HEK293 (cell line): ENCODE measurements around the gene ROM1.

Source experiments
- BCL11B ChIP-seq: fragments of 450-650 bp; formaldehyde crosslinking; IDR thresholded peaks from 2 replicates; pipeline ENCODE4 v1.5.1; 2016; ENCODE audit warnings: low read depth, missing biosample characterization, missing genetic modification characterization
- BCL6B ChIP-seq: fragments of 450-650 bp; formaldehyde crosslinking; IDR thresholded peaks from 2 replicates; pipeline ENCODE4 v1.5.1; 2017; ENCODE audit warnings: missing biosample characterization, missing genetic modification characterization
- GLI2 ChIP-seq: fragments of 450-650 bp; formaldehyde crosslinking; IDR thresholded peaks from 2 replicates; pipeline ENCODE4; 2017; ENCODE audit warnings: missing biosample characterization, missing genetic modification characterization, low read depth, borderline replicate concordance
- HOXA7 ChIP-seq: sonication (generic); formaldehyde crosslinking; IDR thresholded peaks from 2 replicates; pipeline ENCODE4 v1.8.1; 2022; ENCODE audit warnings: missing genetic modification reagents, borderline replicate concordance
- KLF10 ChIP-seq: fragments of 450-650 bp; IDR thresholded peaks from 2 replicates; pipeline ENCODE4 v1.5.1; 2018; ENCODE audit warnings: missing biosample characterization, mild to moderate bottlenecking, missing genetic modification characterization
- KLF16 ChIP-seq: fragments of 450-650 bp; formaldehyde crosslinking; IDR thresholded peaks from 2 replicates; pipeline ENCODE4 v1.5.1; 2017; ENCODE audit warnings: missing biosample characterization, missing genetic modification characterization
- KLF9 ChIP-seq: fragments of 450-650 bp; formaldehyde crosslinking; IDR thresholded peaks from 2 replicates; pipeline ENCODE4 v1.5.1; 2016; ENCODE audit warnings: missing biosample characterization, missing genetic modification characterization, low read depth
- OSR2 ChIP-seq: fragments of 450-650 bp; formaldehyde crosslinking; IDR thresholded peaks from 2 replicates; pipeline ENCODE4 v1.5.1; 2016; ENCODE audit warnings: missing biosample characterization, missing genetic modification characterization
- SP3 ChIP-seq: fragments of 450-650 bp; formaldehyde crosslinking; IDR thresholded peaks from 2 replicates; pipeline ENCODE4 v1.5.1; 2016; ENCODE audit warnings: missing biosample characterization, missing genetic modification characterization
- ZBTB11 ChIP-seq: fragments of 450-650 bp; formaldehyde crosslinking; conservative IDR thresholded peaks from 2 replicates; pipeline ENCODE4 v1.5.1; 2016; ENCODE audit warnings: low read depth, missing biosample characterization, missing genetic modification characterization
- ZEB2 ChIP-seq: fragments of 450-650 bp; formaldehyde crosslinking; IDR thresholded peaks from 2 replicates; pipeline ENCODE4 v1.5.1; 2016; ENCODE audit warnings: missing biosample characterization, missing genetic modification characterization
- ZFHX2 ChIP-seq: fragments of 450-650 bp; formaldehyde crosslinking; conservative IDR thresholded peaks from 2 replicates; pipeline ENCODE4 v1.5.1; 2016; ENCODE audit warnings: missing biosample characterization, missing genetic modification characterization
- ZFP37 ChIP-seq: fragments of 450-650 bp; formaldehyde crosslinking; IDR thresholded peaks from 2 replicates; pipeline ENCODE4 v1.5.1; 2016; ENCODE audit warnings: missing biosample characterization, missing genetic modification characterization
- ZNF133 ChIP-seq: fragments of 450-650 bp; formaldehyde crosslinking; IDR thresholded peaks from 2 replicates; pipeline ENCODE4 v1.5.1; 2016; ENCODE audit warnings: missing biosample characterization, missing genetic modification characterization
- ZNF2 ChIP-seq: fragments of 450-650 bp; formaldehyde crosslinking; IDR thresholded peaks from 2 replicates; pipeline ENCODE4 v1.5.1; 2016; ENCODE audit warnings: missing biosample characterization, missing genetic modification characterization
- ZNF221 ChIP-seq: fragments of 450-650 bp; formaldehyde crosslinking; IDR thresholded peaks from 2 replicates; pipeline ENCODE4 v1.5.1; 2017; ENCODE audit warnings: missing biosample characterization, missing genetic modification characterization, borderline replicate concordance
- ZNF501 ChIP-seq: fragments of 450-650 bp; formaldehyde crosslinking; IDR thresholded peaks from 2 replicates; pipeline ENCODE4 v1.5.1; 2016; ENCODE audit warnings: missing biosample characterization, missing genetic modification characterization
- ZNF513 ChIP-seq: fragments of 450-650 bp; IDR thresholded peaks from 2 replicates; pipeline ENCODE4 v1.5.1; 2018; ENCODE audit warnings: missing biosample characterization, missing genetic modification characterization
- ZNF610 ChIP-seq: fragments of 450-650 bp; formaldehyde crosslinking; IDR thresholded peaks from 2 replicates; pipeline ENCODE4 v1.5.1; 2016; ENCODE audit warnings: missing biosample characterization, missing genetic modification characterization, borderline replicate concordance
- ZNF623 ChIP-seq: fragments of 450-650 bp; formaldehyde crosslinking; IDR thresholded peaks from 2 replicates; pipeline ENCODE4 v1.5.1; 2016; ENCODE audit warnings: missing biosample characterization, missing genetic modification characterization
- ZNF704 ChIP-seq: fragments of 450-650 bp; formaldehyde crosslinking; IDR thresholded peaks from 2 replicates; pipeline ENCODE4 v1.5.1; 2016; ENCODE audit warnings: missing biosample characterization, missing genetic modification characterization
- ZNF791 ChIP-seq: fragments of 450-650 bp; formaldehyde crosslinking; IDR thresholded peaks from 2 replicates; pipeline ENCODE4 v1.5.1; 2016; ENCODE audit warnings: missing biosample characterization, missing genetic modification characterization
- TF ChIP-seq, protein P1 (sequence below): fragments of 450-650 bp; formaldehyde crosslinking; IDR thresholded peaks from 2 replicates; pipeline ENCODE4 v1.5.1; 2016; ENCODE audit warnings: missing biosample characterization, missing genetic modification characterization
- TF ChIP-seq, protein P2 (sequence below): fragments of 450-650 bp; formaldehyde crosslinking; conservative IDR thresholded peaks from 2 replicates; pipeline ENCODE4 v1.5.1; 2016; ENCODE audit warnings: low read depth, missing biosample characterization, missing genetic modification characterization
- TF ChIP-seq, protein P3 (sequence below): fragments of 450-650 bp; formaldehyde crosslinking; IDR thresholded peaks from 2 replicates; pipeline ENCODE4 v1.5.1; 2016; ENCODE audit warnings: missing biosample characterization, missing genetic modification characterization, borderline replicate concordance

Gene ROM1

GRCh38 chr11:62573592-62574362, 39.3 kb upstream of the ROM1 start, which contains the start of gene EEF1G (continued):
- no peak for TF ChIP-seq ZNF704
- peak; percentile 57; the same call in 1 of the 2 replicates for TF ChIP-seq KLF10 (tag by site-specific recombination)
- TF ChIP-seq, protein P1, sequence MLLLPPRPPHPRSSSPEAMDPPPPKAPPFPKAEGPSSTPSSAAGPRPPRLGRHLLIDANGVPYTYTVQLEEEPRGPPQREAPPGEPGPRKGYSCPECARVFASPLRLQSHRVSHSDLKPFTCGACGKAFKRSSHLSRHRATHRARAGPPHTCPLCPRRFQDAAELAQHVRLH (tag by site-specific recombination) = peak; percentile 7; the same call in 1 of the 2 replicates
- TF ChIP-seq, protein P2, sequence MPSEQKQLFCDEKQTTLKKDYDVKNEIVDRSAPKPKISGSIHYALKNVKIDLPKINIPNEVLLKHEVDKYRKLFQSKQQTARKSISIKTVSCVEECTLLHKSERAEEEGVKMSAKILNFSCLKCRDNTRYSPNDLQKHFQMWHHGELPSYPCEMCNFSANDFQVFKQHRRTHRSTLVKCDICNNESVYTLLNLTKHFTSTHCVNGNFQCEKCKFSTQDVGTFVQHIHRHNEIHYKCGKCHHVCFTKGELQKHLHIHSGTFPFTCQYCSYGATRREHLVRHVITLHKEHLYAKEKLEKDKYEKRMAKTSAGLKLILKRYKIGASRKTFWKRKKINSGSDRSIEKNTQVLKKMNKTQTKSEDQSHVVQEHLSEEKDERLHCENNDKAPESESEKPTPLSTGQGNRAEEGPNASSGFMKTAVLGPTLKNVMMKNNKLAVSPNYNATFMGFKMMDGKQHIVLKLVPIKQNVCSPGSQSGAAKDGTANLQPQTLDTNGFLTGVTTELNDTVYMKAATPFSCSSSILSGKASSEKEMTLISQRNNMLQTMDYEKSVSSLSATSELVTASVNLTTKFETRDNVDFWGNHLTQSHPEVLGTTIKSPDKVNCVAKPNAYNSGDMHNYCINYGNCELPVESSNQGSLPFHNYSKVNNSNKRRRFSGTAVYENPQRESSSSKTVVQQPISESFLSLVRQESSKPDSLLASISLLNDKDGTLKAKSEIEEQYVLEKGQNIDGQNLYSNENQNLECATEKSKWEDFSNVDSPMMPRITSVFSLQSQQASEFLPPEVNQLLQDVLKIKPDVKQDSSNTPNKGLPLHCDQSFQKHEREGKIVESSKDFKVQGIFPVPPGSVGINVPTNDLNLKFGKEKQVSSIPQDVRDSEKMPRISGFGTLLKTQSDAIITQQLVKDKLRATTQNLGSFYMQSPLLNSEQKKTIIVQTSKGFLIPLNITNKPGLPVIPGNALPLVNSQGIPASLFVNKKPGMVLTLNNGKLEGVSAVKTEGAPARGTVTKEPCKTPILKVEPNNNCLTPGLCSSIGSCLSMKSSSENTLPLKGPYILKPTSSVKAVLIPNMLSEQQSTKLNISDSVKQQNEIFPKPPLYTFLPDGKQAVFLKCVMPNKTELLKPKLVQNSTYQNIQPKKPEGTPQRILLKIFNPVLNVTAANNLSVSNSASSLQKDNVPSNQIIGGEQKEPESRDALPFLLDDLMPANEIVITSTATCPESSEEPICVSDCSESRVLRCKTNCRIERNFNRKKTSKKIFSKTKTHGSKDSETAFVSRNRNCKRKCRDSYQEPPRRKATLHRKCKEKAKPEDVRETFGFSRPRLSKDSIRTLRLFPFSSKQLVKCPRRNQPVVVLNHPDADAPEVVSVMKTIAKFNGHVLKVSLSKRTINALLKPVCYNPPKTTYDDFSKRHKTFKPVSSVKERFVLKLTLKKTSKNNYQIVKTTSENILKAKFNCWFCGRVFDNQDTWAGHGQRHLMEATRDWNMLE (tag by site-specific recombination) = no peak
- TF ChIP-seq SP3 = peak; percentile 78
- no peak for TF ChIP-seq GLI2 (tag by site-specific recombination)
- no peak for TF ChIP-seq BCL11B (tag by site-specific recombination)
- no peak for TF ChIP-seq ZNF610 (tag by site-specific recombination)
- TF ChIP-seq ZNF501 (tag by site-specific recombination) = peak; percentile 47; the same call in 1 of the 2 replicates
- peak; percentile 13; the same call in 1 of the 2 replicates for TF ChIP-seq ZEB2 (tag by site-specific recombination)
- no peak for TF ChIP-seq OSR2 (tag by site-specific recombination)
- no peak for TF ChIP-seq ZFHX2 (tag by site-specific recombination)
- no peak for TF ChIP-seq ZNF221 (tag by site-specific recombination)
- TF ChIP-seq ZNF623 (tag by site-specific recombination) = no peak; the same call in 1 of the 2 replicates
- TF ChIP-seq ZNF513 (tag by site-specific recombination) = no peak
- no peak for TF ChIP-seq HOXA7 (CRISPR knock-in tag)
- TF ChIP-seq ZNF2 (tag by site-specific recombination) = peak; percentile 83
- no peak for TF ChIP-seq ZBTB11 (tag by site-specific recombination)
- TF ChIP-seq KLF9 = peak; percentile 88
- TF ChIP-seq KLF16 (tag by site-specific recombination) = peak; percentile 58; the same call in 1 of the 2 replicates
- no peak; the same call in 1 of the 2 replicates for TF ChIP-seq ZFP37 (tag by site-specific recombination)
- TF ChIP-seq BCL6B (tag by site-specific recombination) = no peak
- TF ChIP-seq ZNF133 (tag by site-specific recombination) = no peak
- no peak for TF ChIP-seq ZNF791 (tag by site-specific recombination)
- TF ChIP-seq, protein P3, sequence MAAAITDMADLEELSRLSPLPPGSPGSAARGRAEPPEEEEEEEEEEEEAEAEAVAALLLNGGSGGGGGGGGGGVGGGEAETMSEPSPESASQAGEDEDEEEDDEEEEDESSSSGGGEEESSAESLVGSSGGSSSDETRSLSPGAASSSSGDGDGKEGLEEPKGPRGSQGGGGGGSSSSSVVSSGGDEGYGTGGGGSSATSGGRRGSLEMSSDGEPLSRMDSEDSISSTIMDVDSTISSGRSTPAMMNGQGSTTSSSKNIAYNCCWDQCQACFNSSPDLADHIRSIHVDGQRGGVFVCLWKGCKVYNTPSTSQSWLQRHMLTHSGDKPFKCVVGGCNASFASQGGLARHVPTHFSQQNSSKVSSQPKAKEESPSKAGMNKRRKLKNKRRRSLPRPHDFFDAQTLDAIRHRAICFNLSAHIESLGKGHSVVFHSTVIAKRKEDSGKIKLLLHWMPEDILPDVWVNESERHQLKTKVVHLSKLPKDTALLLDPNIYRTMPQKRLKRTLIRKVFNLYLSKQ (tag by site-specific recombination) = no peak
